Measurements from ENCODE around the gene EYS.

- TF ChIP-seq YY1 (IDR thresholded peaks at IDR 0.05; ENCODE audit: insufficient read depth, insufficient read length), result no peak
- no peak for TF ChIP-seq ZNF274 (IDR thresholded peaks at IDR 0.05; ENCODE audit: low read depth, low read length)
- TF ChIP-seq SUZ12 (IDR thresholded peaks at IDR 0.05; ENCODE audit: extremely low read depth, insufficient read depth, insufficient read length), result no peak
These were observed 1025.4 kb downstream of the EYS start for GRCh38 chr6:64681416-64682160.
